COLO829 (cell line): ENCODE measurements around the gene NDST3.
"Not testable (repeated sequence)": the region's sequence is repeated elsewhere in the genome, so short reads cannot be mapped to it uniquely, and the experiment has no call there.

ENCODE experiments used
- DNase-seq: peaks from one replicate; pipeline ENCODE4 v3.0.0; 2012; ENCODE audit warnings: low spot score

NDST3 gene

GRCh38 chr4:118273642-118274041 lies 239.4 kb downstream of the NDST3 start:
- DNase-seq = no peak

DNA sequence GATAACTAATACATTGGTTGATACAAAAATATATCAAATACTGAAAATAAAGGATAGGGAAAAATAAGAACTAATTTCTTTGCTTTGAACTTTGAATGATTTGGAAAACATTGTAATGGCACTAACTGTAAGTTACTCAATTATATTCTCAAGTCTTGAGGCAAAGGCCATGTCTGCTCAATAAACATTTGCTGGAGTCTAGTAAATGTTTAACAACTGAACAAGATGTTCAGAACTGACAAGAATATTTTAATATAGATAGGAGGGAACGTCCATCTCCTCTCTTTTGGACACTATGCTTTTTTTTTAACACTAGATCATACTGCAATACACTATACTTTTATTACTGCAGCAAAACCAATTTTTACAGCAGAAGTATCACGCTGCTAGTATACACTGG lies 242.3 kb downstream of the NDST3 start:
- no peak for DNase-seq

DNA sequence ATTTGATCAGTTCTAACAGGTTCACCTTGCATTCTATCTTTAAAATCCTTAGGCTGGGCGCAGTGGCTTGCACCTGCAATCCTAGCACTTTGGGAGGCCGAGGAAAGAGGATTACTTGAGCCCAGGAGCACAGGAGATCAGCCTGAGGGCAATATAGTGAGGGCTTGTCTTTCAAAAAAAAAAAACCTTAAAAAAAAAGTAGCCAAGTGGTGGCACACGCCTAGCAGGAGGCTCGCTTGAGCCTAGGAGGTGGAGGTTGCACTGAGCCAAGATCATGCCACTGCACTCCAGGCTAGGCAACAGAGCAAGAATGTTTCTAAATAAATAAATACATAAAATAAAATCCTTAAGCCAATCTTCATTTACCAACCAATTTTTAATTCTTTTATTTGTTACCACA lies 243.0 kb downstream of the NDST3 start:
- DNase-seq = no peak

DNA sequence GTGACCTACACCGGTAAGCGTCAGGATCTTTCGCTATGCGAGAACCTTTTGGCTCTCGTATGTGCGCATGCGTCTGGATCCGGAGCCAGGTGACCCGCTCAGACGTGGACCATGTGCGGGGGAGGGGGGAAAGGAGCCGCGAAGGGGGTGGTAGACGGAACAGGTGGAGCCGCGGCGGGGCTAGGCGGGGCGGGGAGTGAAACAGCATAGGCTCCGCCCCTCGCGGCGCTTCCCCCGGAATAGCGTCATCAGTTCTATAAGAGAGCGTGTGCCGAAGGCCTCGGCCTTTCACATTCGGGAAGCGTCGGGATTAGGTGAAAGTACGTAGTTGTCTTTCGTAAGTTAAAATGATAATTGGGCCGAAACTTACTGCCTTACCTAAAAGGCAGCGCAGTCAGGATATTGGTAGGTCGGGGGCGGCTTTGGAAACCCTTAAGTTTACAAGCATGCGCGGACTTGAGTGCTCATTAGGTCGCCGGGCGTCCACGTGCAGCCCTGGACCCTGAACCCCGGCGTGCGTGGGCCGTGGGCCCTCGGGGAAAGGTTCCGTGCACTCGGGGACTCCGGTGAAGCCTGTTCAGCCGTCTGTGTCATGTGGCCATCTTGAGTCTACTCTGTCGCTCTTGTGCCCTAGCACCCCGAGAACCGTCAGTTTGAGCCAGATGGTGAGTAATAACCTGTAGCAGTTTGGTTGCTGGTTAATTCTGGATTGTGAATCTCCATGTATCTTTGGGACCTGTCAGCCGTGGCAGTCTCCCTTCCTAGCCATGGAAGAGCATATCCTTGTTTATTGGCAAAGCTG lies 244.4 kb downstream of the NDST3 start:
- DNase-seq = peak; percentile 100

DNA sequence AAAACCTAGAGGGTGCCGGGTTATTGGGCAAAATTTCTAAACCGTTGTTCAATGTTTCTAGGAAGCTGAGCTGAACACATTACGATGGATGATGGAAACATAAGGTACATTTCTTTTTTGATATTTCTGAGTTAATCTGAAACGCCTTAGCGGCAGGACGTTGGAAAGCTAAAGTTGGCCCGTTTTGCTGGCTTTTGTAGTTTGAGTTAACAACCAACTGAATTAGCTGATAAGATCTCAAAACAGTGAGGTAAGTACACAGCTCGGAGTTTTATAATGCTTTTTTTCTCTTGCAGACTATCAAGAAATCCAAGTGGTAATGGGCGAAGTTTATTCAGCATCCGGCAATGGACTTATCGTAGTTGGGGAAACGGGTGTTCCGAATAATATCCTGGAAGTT lies 245.0 kb downstream of the NDST3 start:
- no peak for DNase-seq

GRCh38 chr4:118279920-118280432 lies 245.7 kb downstream of the NDST3 start:
- DNase-seq = no peak

DNA sequence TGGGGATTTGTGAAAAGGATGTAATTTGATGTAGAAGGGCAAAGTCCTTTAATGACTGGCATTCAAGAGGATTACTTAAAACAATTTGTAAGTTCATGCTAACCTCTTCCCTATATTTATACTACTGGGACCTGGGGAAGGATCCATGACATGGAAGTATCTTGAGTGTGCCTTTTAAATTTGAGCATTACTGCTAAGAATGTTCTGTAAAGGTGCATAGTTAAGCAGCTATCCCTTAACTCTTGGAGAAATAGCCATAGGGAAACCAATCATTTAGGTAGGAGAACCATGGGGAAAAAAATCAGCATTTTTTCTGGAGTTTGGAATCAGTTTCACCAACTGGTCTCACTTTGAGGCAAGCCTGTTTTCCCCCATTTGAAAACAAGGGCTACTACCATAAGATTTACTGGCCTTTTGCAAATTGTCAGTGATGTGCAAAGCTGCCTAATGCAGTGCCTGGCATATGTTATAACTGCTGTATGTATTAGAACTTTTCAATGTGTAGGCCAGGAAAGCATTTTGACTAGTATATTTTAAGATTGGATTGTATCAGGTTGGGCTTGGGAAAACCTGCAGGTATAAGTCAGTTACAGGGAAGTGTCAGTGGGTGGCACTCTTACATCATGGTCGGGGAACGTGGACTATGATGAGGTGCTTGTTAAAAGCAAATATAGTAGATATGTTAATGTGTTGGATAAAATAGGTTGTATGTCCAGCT lies 246.4 kb downstream of the NDST3 start:
- peak; percentile 69 for DNase-seq

- no peak for DNase-seq
These were observed 247.5 kb downstream of the NDST3 start for GRCh38 chr4:118281611-118282442.

DNA sequence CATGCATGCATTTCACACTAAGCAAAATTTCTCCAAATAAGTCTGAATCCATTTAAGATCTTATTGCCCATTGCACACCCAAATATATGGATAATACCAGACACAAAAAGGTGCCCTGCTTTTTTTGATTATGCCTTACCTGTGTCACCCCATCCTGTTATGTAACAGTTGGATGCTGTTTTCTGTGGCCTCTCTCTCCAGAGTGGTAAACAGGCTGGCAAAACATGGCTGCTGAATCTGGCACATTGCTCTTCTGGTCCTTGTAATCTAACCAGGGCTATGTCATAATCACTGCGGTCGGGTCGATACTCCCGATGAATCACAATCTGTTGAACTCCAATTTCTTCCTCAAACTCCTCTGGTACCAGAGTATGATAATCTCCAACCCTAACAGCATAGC lies 248.4 kb downstream of the NDST3 start:
- DNase-seq = no peak

DNA sequence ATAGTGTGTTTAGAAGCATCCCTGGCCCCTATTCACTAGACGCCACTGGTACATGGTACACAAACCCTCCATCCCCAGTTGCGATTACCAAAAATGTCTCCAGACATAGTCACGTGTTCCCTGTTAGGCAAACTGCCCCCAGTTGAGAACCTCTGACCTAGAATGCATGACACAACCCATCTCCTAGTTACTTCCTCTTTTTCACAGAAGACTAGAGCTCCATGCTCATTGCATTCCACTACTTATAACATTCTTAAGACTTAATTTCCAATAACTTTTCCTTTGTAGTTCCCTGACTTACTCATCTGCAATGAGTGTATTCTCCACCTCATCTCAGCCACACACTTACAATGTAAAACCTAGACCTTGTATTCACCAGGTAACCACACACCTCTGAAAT lies 249.9 kb downstream of the NDST3 start:
- no peak for DNase-seq

- no peak for DNase-seq
These were observed 251.6 kb downstream of the NDST3 start for GRCh38 chr4:118285931-118286330.

GRCh38 chr4:118286685-118287084 lies 252.4 kb downstream of the NDST3 start:
- no peak for DNase-seq

DNA sequence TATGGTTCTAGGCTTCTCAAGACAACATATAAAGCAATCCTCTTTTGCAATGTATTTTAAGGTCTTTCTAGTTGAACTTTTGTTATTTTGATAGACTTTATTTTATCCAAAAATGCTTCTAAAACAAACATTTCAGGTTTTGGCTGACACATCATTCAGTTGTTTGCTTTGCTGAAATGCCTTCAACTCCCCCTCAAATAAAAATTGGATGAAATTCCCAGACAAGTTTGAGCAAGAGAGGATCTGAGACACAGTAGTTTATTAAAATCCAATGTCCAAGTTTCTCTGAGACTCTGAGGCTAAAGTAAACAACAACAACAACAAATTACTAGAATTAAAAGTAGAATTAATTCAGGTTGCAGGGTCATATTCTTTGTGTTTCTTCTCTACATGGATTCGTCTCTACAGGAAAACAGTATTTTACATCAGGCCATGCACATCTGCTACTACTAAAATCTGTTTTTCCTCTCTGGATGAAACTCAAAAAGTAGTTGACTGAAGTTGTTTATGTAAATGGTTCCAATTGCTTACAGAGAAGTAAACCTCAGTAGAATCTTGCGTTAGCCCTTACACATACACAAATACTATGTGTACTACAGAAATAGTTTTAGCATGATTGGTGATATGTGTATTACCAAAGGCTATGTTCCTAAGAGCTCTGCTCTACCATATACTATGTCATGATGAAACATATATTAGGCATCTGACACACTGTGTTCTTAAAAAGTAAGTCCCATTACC lies 253.6 kb downstream of the NDST3 start:
- no peak for DNase-seq

- DNase-seq = no peak
These were observed 255.5 kb downstream of the NDST3 start for GRCh38 chr4:118289794-118290193.

DNA sequence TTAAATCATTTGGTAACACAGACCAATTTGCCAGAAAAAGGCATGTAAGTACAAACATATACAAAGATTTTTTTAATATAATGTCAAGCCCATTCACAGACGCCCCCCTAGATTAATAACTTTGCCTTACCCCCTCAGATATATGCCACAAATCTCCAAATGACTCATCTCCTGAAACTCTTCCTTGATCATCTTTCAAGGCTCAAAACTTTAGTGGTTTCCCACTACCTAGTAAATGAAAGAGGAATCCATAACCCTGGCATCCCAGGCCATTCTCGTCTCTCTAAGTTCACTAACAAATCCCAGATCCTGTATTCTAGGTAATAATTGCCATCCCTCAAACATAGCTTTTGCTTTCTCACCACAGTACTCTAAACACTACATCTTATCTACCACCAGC lies 256.7 kb downstream of the NDST3 start:
- DNase-seq = no peak

DNA sequence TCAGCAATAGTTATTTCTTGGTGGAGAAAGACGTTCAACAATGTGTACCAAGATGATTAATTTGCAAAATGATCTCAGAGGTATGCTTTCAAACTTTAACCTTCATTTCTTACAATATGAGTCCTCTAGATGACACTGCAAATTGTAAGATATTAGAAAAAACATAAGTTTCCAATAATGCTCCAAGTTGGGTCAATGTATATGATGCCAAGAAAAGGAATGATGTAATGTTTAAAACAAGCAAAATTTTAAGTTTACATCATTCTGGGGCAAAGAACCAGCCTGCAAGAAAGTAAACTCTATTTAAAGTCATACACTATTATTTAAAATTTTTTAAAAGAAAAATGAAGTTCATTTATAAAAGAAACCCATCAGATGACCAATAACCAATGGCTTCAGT lies 262.4 kb downstream of the NDST3 start:
- DNase-seq = no peak

- DNase-seq = not testable (repeated sequence)
These were observed 265.3 kb downstream of the NDST3 start for GRCh38 chr4:118299619-118300018.

- no peak for DNase-seq
These were observed 273.4 kb downstream of the NDST3 start for GRCh38 chr4:118307643-118308042.
